Breast epithelium (tissue), 3 donors: ENCODE measurements around the gene RTL10.
"Not testable (repeated sequence)": the region's sequence is repeated elsewhere in the genome, so short reads cannot be mapped to it uniquely, and the experiment has no call there.

ENCODE experiments used
- POLR2A ChIP-seq: fragments of 450-650 bp; IDR thresholded peaks from one replicate; pipeline ENCODE4 v1.6.1; 2016; ENCODE audit warnings: antibody characterized with exemption, mild to moderate bottlenecking, moderate library complexity
- POLR2AphosphoS5 ChIP-seq, 3 donors: sonication (generic); formaldehyde crosslinking; IDR thresholded peaks; one replicate each; pipeline ENCODE4 v1.6.1; 2017; ENCODE audit warnings: antibody characterized with exemption in 3 of 3
- TF ChIP-seq, protein P1 (sequence below), 3 donors: fragments of 450-650 bp; IDR thresholded peaks; one replicate each; pipeline ENCODE4 v1.5.1; 2016 to 2017; ENCODE audit warnings: antibody characterized with exemption in 3 of 3, mild to moderate bottlenecking in 3 of 3, moderate library complexity in 3 of 3

DNA sequence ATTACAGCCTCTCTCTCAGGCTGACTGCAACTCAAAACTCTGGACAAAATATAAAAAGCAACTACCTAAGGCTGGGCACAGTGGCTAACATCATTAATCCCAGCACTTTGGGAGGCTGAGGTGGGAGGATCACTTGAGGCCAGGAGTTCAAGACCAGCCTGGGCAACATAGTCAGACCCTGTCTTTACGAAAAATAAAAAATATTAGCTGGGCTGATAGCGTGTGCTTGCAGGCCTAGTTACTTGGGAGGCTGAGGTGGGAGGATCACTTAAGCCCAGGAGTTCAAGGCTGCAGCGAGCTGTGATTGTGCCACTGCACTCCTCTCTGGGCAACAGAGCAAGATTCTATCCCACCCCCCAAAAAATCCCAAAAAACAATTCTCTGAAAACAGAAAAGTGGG is 22.7 kb downstream of the RTL10 start:
- TF ChIP-seq, protein P1, sequence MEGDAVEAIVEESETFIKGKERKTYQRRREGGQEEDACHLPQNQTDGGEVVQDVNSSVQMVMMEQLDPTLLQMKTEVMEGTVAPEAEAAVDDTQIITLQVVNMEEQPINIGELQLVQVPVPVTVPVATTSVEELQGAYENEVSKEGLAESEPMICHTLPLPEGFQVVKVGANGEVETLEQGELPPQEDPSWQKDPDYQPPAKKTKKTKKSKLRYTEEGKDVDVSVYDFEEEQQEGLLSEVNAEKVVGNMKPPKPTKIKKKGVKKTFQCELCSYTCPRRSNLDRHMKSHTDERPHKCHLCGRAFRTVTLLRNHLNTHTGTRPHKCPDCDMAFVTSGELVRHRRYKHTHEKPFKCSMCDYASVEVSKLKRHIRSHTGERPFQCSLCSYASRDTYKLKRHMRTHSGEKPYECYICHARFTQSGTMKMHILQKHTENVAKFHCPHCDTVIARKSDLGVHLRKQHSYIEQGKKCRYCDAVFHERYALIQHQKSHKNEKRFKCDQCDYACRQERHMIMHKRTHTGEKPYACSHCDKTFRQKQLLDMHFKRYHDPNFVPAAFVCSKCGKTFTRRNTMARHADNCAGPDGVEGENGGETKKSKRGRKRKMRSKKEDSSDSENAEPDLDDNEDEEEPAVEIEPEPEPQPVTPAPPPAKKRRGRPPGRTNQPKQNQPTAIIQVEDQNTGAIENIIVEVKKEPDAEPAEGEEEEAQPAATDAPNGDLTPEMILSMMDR (IDR thresholded peaks at IDR 0.05) = not testable (repeated sequence)
- TF ChIP-seq POLR2AphosphoS5 (IDR thresholded peaks at IDR 0.05); POLR2A: not testable (repeated sequence)
